CD8-positive, alpha-beta memory T cell (primary cell): ENCODE data around the gene TRIM44. TPM values are rescaled to one million over a fixed set of nuclear protein-coding genes. Genes with fewer than 3 reads are reported as not detected.
"Not testable (repeated sequence)": the region's sequence is repeated elsewhere in the genome, so short reads cannot be mapped to it uniquely, and the experiment has no call there.

Source experiments
- CTCF ChIA-PET: fragments of 350-600 bp; sonication (Branson Sonifier 250); formaldehyde crosslinking; loops from one replicate; lab custom pipeline; 2021; ENCODE audit warnings: antibody characterized with exemption; lab: Charles Lee
- POLR2A ChIA-PET: fragments of 350-600 bp; sonication (Branson Sonifier 250); formaldehyde crosslinking; loops from one replicate; lab custom pipeline; 2021; ENCODE audit warnings: antibody characterized with exemption; lab: Charles Lee
- DNase-seq, 5 donors: peaks; one replicate each; pipeline versions ENCODE4 v3.0.0 to v3.0.0-alpha.2; 2020 to 2022; ENCODE audit warnings: mixed read lengths in 1 of 5
- H3K27ac ChIP-seq: one replicate; pipeline ENCODE4 v1.7.0; 2013; ENCODE audit warnings: low read depth, mild to moderate bottlenecking, low read length, moderate library complexity
- H3K27me3 ChIP-seq: 2 replicates; pipeline ENCODE4 v1.7.0; 2013; ENCODE audit warnings: low read length, mild to moderate bottlenecking; ENCODE audit not compliant: insufficient read depth, poor library complexity, severe bottlenecking
- H3K36me3 ChIP-seq: 2 replicates; pipeline ENCODE4 v1.7.0; 2013; ENCODE audit warnings: mild to moderate bottlenecking, low read length, moderate library complexity; ENCODE audit not compliant: insufficient read depth
- H3K4me1 ChIP-seq: 2 replicates; pipeline ENCODE4 v1.7.0; 2013; ENCODE audit warnings: mild to moderate bottlenecking, low read length, moderate library complexity; ENCODE audit not compliant: insufficient read depth
- H3K4me3 ChIP-seq: 2 replicates; pipeline ENCODE4 v1.7.0; 2013; ENCODE audit warnings: mild to moderate bottlenecking, low read length
- H3K9me3 ChIP-seq: 2 replicates; pipeline ENCODE4 v1.7.0; 2013; ENCODE audit warnings: mild to moderate bottlenecking, low read length
- H3K27ac Mint-ChIP-seq, 8 donors: one replicate each; pipeline ENCODE4 v1.8.0; 2020 to 2021; ENCODE audit warnings: mixed read lengths in 8 of 8, mild to moderate bottlenecking in 6 of 8, inconsistent platforms in 3 of 8, moderate library complexity in 3 of 8
- H3K27me3 Mint-ChIP-seq, 2 donors: one replicate each; pipeline ENCODE4 v1.8.0; 2020 to 2021; ENCODE audit warnings: mixed read lengths in 2 of 2, mild to moderate bottlenecking in 1 of 2, moderate library complexity in 1 of 2
- H3K36me3 Mint-ChIP-seq, 3 donors: one replicate each; pipeline ENCODE4 v1.8.0; 2020 to 2021; ENCODE audit warnings: mixed read lengths in 3 of 3, inconsistent platforms in 1 of 3, mild to moderate bottlenecking in 1 of 3
- H3K4me1 Mint-ChIP-seq, 3 donors: one replicate each; pipeline ENCODE4 v1.8.0; 2020 to 2021; ENCODE audit warnings: mixed read lengths in 3 of 3, inconsistent platforms in 1 of 3, mild to moderate bottlenecking in 1 of 3
- H3K4me3 Mint-ChIP-seq, 7 donors: one replicate each; pipeline ENCODE4 v1.8.0; 2020 to 2021; ENCODE audit warnings: mixed read lengths in 7 of 7, mild to moderate bottlenecking in 6 of 7, moderate library complexity in 4 of 7, inconsistent platforms in 2 of 7
- H3K9me3 Mint-ChIP-seq, 5 donors: one replicate each; pipeline ENCODE4 v1.8.0; 2020 to 2022; ENCODE audit warnings: mixed read lengths in 5 of 5, mild to moderate bottlenecking in 3 of 5, moderate library complexity in 2 of 5, inconsistent platforms in 1 of 5
- polyA plus RNA-seq: library from polyadenylated mRNA; unstranded; fragments of 300-500 nt; fragmentation: Illumina TruSeq; gene quantifications from one replicate; pipeline ENCODE4 v1.2.3, GENCODE V29; 2021
- total RNA-seq, 2 experiments: library from RNA; stranded (reverse); gene quantifications; one replicate each; pipeline ENCODE4 v1.2.3, GENCODE V29; 2021

Gene TRIM44
- total and polyA plus RNA-seq, 3 experiments from 2014 or later = 36.8 to 40.4 (median 40.4) TPM

GRCh38 chr11:35777241-35777640 lies 114.7 kb downstream of the TRIM44 start:
- peaks cover 3 to 35% (median 19%) of the 10 kb centered on the region in 5 donors for H3K9me3 Mint-ChIP-seq
- H3K4me3 Mint-ChIP-seq, H3K4me1 ChIP-seq, H3K4me3 ChIP-seq, DNase-seq, H3K27me3 ChIP-seq, H3K27ac Mint-ChIP-seq, H3K27me3 Mint-ChIP-seq, H3K27ac ChIP-seq, POLR2A ChIA-PET, H3K9me3 ChIP-seq, H3K36me3 ChIP-seq, CTCF ChIA-PET: not testable (repeated sequence)
- H3K4me1 Mint-ChIP-seq = peaks cover 13 to 52% (median 47%) of the 10 kb centered on the region in 3 donors
- peaks cover 9 to 62% (median 14%) of the 10 kb centered on the region in 3 donors for H3K36me3 Mint-ChIP-seq

GRCh38 chr11:35778943-35779342 lies 116.4 kb downstream of the TRIM44 start:
- H3K4me1 ChIP-seq, DNase-seq, POLR2A ChIA-PET, H3K27ac ChIP-seq, H3K36me3 ChIP-seq, H3K27me3 ChIP-seq, H3K27me3 Mint-ChIP-seq, H3K9me3 ChIP-seq, H3K4me3 ChIP-seq: not testable (repeated sequence)
- peaks cover 23 to 63% (median 60%) of the 10 kb centered on the region in 3 donors for H3K4me1 Mint-ChIP-seq
- peaks cover 3 to 24% (median 14%) of the 10 kb centered on the region in 5 donors for H3K9me3 Mint-ChIP-seq
- peaks cover 5 to 45% (median 10%) of the 10 kb centered on the region in 3 donors for H3K36me3 Mint-ChIP-seq
- CTCF ChIA-PET = interaction anchor here (0.8 kb wide), 1 partner anchor 15 kb away, joined by 3 read pairs; no protein-coding TSS in a partner anchor
- peak overlapping the region in 1 of 7 donors; percentile 49 for H3K4me3 Mint-ChIP-seq
- H3K27ac Mint-ChIP-seq = peak overlapping the region in 1 of 8 donors; percentile 43

- no peak for DNase-seq
- Mint-ChIP-seq H3K4me3 (no peak overlapping the region), H3K27me3 (no peaks in the 10 kb centered on the region), H3K36me3 (peaks cover 5 to 40% (median 10%) of the 10 kb centered on the region in 3 donors), H3K4me1 (peaks cover 23 to 66% (median 65%) of the 10 kb centered on the region in 3 donors), H3K27ac (peak overlapping the region in 1 of 8 donors; percentile 43), H3K9me3 (peaks cover 3 to 23% (median 11%) of the 10 kb centered on the region in 5 donors)
- ChIA-PET POLR2A (no interaction called here), CTCF (interaction anchor here (0.8 kb wide), 1 partner anchor 15 kb away, joined by 3 read pairs; no protein-coding TSS in a partner anchor)
- no peak overlapping the region for H3K4me3 ChIP-seq
- no peak overlapping the region for H3K27ac ChIP-seq
- H3K36me3 ChIP-seq = no peaks in the 10 kb centered on the region
- H3K9me3 ChIP-seq = no peaks in the 10 kb centered on the region
- peaks cover 5% of the 10 kb centered on the region for H3K4me1 ChIP-seq
- H3K27me3 ChIP-seq = no peaks in the 10 kb centered on the region
Observed at GRCh38 chr11:35779409-35779808, 116.8 kb downstream of the TRIM44 start.

- Histone ChIP-seq H3K4me3 (no peak overlapping the region), H3K4me1 (peaks cover 18% of the 10 kb centered on the region), H3K9me3 (no peaks in the 10 kb centered on the region), H3K27me3 (no peaks in the 10 kb centered on the region), H3K27ac (no peak overlapping the region), H3K36me3 (no peaks in the 10 kb centered on the region)
- ChIA-PET CTCF (no interaction called here), POLR2A (no interaction called here)
- Mint-ChIP-seq H3K9me3 (peaks cover 3 to 15% (median 11%) of the 10 kb centered on the region in 5 donors), H3K4me3 (no peak overlapping the region), H3K4me1 (peaks cover 31 to 77% (median 74%) of the 10 kb centered on the region in 3 donors), H3K36me3 (peaks cover 5 to 25% (median 7%) of the 10 kb centered on the region in 3 donors), H3K27ac (peak overlapping the region in 3 of 8 donors; percentile 10 to 30 (median 12)), H3K27me3 (no peaks in the 10 kb centered on the region)
- no peak for DNase-seq
Observed at GRCh38 chr11:35780951-35781860, 118.6 kb downstream of the TRIM44 start.

GRCh38 chr11:35781861-35782470 lies 119.4 kb downstream of the TRIM44 start:
- peaks cover 18% of the 10 kb centered on the region for H3K4me1 ChIP-seq
- Mint-ChIP-seq H3K9me3 (peaks cover 2 to 13% (median 9%) of the 10 kb centered on the region in 5 donors), H3K36me3 (peaks cover 9 to 20% (median 11%) of the 10 kb centered on the region in 3 donors), H3K4me3 (no peak overlapping the region), H3K4me1 (peaks cover 33 to 77% (median 77%) of the 10 kb centered on the region in 3 donors), H3K27me3 (no peaks in the 10 kb centered on the region), H3K27ac (no peak overlapping the region)
- no peak overlapping the region for H3K4me3 ChIP-seq
- no peak for DNase-seq
- CTCF ChIA-PET = no interaction called here
- H3K27ac ChIP-seq = no peak overlapping the region
- H3K9me3 ChIP-seq = no peaks in the 10 kb centered on the region
- POLR2A ChIA-PET = no interaction called here
- no peaks in the 10 kb centered on the region for H3K36me3 ChIP-seq
- H3K27me3 ChIP-seq = no peaks in the 10 kb centered on the region

GRCh38 chr11:35783809-35784208 lies 121.2 kb downstream of the TRIM44 start:
- H3K27me3 Mint-ChIP-seq = no peaks in the 10 kb centered on the region
- CTCF ChIA-PET = no interaction called here
- no peak overlapping the region for H3K27ac ChIP-seq
- DNase-seq = no peak
- no peak overlapping the region for H3K4me3 Mint-ChIP-seq
- peaks cover 0 to 4% (median 3%) of the 10 kb centered on the region in 5 donors for H3K9me3 Mint-ChIP-seq
- peak overlapping the region in 3 of 8 donors; percentile 20 to 56 (median 48) for H3K27ac Mint-ChIP-seq
- peaks cover 4 to 8% (median 7%) of the 10 kb centered on the region in 3 donors for H3K36me3 Mint-ChIP-seq
- H3K9me3 ChIP-seq = no peaks in the 10 kb centered on the region
- no peaks in the 10 kb centered on the region for H3K27me3 ChIP-seq
- no peaks in the 10 kb centered on the region for H3K36me3 ChIP-seq
- peaks cover 33 to 80% (median 72%) of the 10 kb centered on the region in 3 donors for H3K4me1 Mint-ChIP-seq
- peaks cover 18% of the 10 kb centered on the region for H3K4me1 ChIP-seq
- POLR2A ChIA-PET = no interaction called here
- H3K4me3 ChIP-seq = no peak overlapping the region

GRCh38 chr11:35784699-35785098 lies 122.1 kb downstream of the TRIM44 start:
- H3K9me3 ChIP-seq = no peaks in the 10 kb centered on the region
- H3K4me3 ChIP-seq = no peak overlapping the region
- Mint-ChIP-seq H3K27me3 (no peaks in the 10 kb centered on the region), H3K27ac (no peak overlapping the region), H3K36me3 (peaks cover under 1 to 8% (median 4%) of the 10 kb centered on the region in 3 donors), H3K4me1 (peaks cover 32 to 75% (median 65%) of the 10 kb centered on the region in 3 donors), H3K4me3 (no peak overlapping the region), H3K9me3 (peaks cover 0 to under 1% (median 0%) of the 10 kb centered on the region in 5 donors)
- DNase-seq = no peak
- ChIA-PET POLR2A (no interaction called here), CTCF (no interaction called here)
- no peaks in the 10 kb centered on the region for H3K27me3 ChIP-seq
- H3K4me1 ChIP-seq = peaks cover 18% of the 10 kb centered on the region
- no peak overlapping the region for H3K27ac ChIP-seq
- H3K36me3 ChIP-seq = no peaks in the 10 kb centered on the region
